Lower lobe of right lung (tissue), 2 donors: ENCODE results near the gene DAB1. TPM values are rescaled to one million over a fixed set of nuclear protein-coding genes. Genes with fewer than 3 reads are reported as not detected.

Experiments
- ATAC-seq, 2 donors: fragments of 200-7000 bp; cut with Tn5 transposase; one replicate each; pipeline ENCODE4 v1.9.1; 2020 to 2022; ENCODE audit warnings: mild to moderate bottlenecking in 2 of 2, moderate library complexity in 2 of 2
- DNase-seq: peaks from one replicate; pipeline ENCODE4 v3.0.0-alpha.2; 2020
- H3K27ac ChIP-seq: fragments of 200-600 bp; one replicate; pipeline ENCODE4 v1.8.0; 2022
- H3K27me3 ChIP-seq: fragments of 200-600 bp; one replicate; pipeline ENCODE4 v1.8.0; 2022; ENCODE audit warnings: low read depth
- H3K36me3 ChIP-seq: fragments of 200-600 bp; one replicate; pipeline ENCODE4 v1.8.0; 2022; ENCODE audit warnings: mild to moderate bottlenecking
- H3K4me1 ChIP-seq: fragments of 200-600 bp; one replicate; pipeline ENCODE4 v1.8.0; 2022
- H3K4me3 ChIP-seq: fragments of 200-600 bp; one replicate; pipeline ENCODE4 v1.8.0; 2022; ENCODE audit warnings: mild to moderate bottlenecking
- H3K9me3 ChIP-seq: fragments of 200-600 bp; one replicate; pipeline ENCODE4 v1.8.0; 2022
- intact Hi-C: fragments of 100-400 bp; cut with DNase I; formaldehyde crosslinking; loops from one replicate; pipeline ENCODE4 v1.11.0; 2022
- total RNA-seq: library from RNA; stranded (reverse); fragmentation: NEBNext Ultra II Directional; extraction: Animal tissue kit (Norgen Biotek cat#: 25700); gene quantifications from one replicate; pipeline ENCODE4 v1.2.1, GENCODE V29; 2021
- TF ChIP-seq, protein P1 (sequence below): fragments of 200-600 bp; IDR thresholded peaks from one replicate; pipeline ENCODE4 v1.8.0; 2022; ENCODE audit warnings: antibody characterized with exemption, mild to moderate bottlenecking
- donor health status: DM: no; HTN: yes; CAD: no; lungs with severe emphysema.

Gene DAB1
- total RNA-seq, 1 donor from 2014 or later = 1.9 TPM

DNA sequence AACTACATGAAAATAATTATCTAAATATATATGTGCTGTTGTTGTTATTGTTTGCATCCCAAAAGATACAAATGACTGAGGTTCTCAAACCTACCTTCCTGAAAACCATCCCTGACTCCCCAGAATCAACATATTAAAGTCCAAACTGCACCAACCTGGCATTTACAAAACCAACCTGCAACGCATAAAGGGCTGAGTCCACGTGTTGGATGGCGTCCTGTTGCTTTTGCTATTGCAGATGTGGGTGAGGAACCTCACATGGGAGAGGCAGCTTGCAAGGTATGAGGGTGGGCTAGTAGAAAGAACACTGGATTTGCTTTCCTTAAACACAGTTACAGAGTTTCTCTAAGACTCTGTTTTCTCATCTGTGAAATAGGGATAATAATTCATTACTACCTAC lies 456.5 kb downstream of the DAB1 start:
- intact Hi-C loops = no loop called here
- Histone ChIP-seq H3K27ac (no peak overlapping the region), H3K36me3 (no peaks in the 10 kb centered on the region), H3K9me3 (no peaks in the 10 kb centered on the region), H3K27me3 (no peaks in the 10 kb centered on the region), H3K4me1 (no peaks in the 10 kb centered on the region), H3K4me3 (no peak overlapping the region)
- TF ChIP-seq, protein P1, sequence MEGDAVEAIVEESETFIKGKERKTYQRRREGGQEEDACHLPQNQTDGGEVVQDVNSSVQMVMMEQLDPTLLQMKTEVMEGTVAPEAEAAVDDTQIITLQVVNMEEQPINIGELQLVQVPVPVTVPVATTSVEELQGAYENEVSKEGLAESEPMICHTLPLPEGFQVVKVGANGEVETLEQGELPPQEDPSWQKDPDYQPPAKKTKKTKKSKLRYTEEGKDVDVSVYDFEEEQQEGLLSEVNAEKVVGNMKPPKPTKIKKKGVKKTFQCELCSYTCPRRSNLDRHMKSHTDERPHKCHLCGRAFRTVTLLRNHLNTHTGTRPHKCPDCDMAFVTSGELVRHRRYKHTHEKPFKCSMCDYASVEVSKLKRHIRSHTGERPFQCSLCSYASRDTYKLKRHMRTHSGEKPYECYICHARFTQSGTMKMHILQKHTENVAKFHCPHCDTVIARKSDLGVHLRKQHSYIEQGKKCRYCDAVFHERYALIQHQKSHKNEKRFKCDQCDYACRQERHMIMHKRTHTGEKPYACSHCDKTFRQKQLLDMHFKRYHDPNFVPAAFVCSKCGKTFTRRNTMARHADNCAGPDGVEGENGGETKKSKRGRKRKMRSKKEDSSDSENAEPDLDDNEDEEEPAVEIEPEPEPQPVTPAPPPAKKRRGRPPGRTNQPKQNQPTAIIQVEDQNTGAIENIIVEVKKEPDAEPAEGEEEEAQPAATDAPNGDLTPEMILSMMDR = no peak
- ATAC-seq (no peak), DNase-seq (no peak)

DNA sequence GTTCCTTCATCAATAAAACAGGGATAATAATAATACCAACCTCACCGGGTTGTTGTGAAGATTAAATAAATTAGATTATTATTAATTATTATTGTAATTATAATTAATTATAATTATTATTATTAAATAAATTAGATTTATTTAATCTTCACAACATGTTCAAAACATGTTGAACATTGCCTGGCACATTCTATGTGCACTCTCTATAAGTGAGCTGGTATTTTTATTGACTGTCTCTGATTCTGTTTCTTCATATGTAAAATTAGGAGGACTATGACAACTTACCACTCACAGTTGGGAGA lies 457.2 kb downstream of the DAB1 start:
- DNase-seq = no peak
- no peak overlapping the region for H3K27ac ChIP-seq
- no peaks in the 10 kb centered on the region for H3K27me3 ChIP-seq
- H3K36me3 ChIP-seq = no peaks in the 10 kb centered on the region
- TF ChIP-seq, protein P1 = no peak
- H3K4me3 ChIP-seq = no peak overlapping the region
- no peaks in the 10 kb centered on the region for H3K9me3 ChIP-seq
- H3K4me1 ChIP-seq = no peaks in the 10 kb centered on the region
- intact Hi-C loops = no loop called here
- no peak for ATAC-seq

- no peaks in the 10 kb centered on the region for H3K27me3 ChIP-seq
- H3K36me3 ChIP-seq = no peaks in the 10 kb centered on the region
- TF ChIP-seq, protein P1 = no peak
- H3K4me1 ChIP-seq = no peaks in the 10 kb centered on the region
- intact Hi-C loops = no loop called here
- ATAC-seq = no peak
- H3K9me3 ChIP-seq = no peaks in the 10 kb centered on the region
- no peak within 1 kb of the TSS for H3K4me3 ChIP-seq
- H3K27ac ChIP-seq = no peak within 1 kb of the TSS
- DNase-seq = no peak
These were observed 457.8 kb downstream of the DAB1 start, which contains the start of gene C8B for GRCh38 chr1:56965916-56966697. TSS of gene C8B (minus strand) at chr1:56966015. CDS start at chr1:56965948, 67 bp downstream.

DNA sequence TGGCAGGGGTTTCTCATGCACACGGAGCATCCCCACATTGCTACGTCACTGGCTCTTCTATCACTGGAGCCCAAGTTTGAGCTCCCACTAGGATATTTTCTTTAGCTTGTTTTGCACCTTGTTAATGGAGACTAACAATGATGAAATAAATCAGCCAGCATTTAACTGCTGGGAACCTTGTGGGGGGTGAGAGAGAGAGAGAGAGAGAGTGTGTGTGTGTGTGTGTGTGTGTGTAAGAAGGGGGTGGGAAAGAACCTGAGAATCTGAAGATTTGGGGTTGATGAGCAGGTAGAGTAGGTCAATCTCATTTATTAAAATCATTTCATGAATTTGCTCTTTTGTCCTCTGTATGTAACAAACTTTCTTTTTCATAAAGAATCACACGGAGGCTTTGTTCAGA lies 458.7 kb downstream of the DAB1 start:
- H3K4me3 ChIP-seq = no peak overlapping the region
- intact Hi-C loops = no loop called here
- ATAC-seq = no peak
- DNase-seq = no peak
- no peaks in the 10 kb centered on the region for H3K27me3 ChIP-seq
- no peak overlapping the region for H3K27ac ChIP-seq
- TF ChIP-seq, protein P1 = no peak
- no peaks in the 10 kb centered on the region for H3K4me1 ChIP-seq
- no peaks in the 10 kb centered on the region for H3K9me3 ChIP-seq
- no peaks in the 10 kb centered on the region for H3K36me3 ChIP-seq

- no peaks in the 10 kb centered on the region for H3K9me3 ChIP-seq
- no peaks in the 10 kb centered on the region for H3K4me1 ChIP-seq
- H3K27me3 ChIP-seq = no peaks in the 10 kb centered on the region
- H3K4me3 ChIP-seq = no peak overlapping the region
- intact Hi-C loops = no loop called here
- TF ChIP-seq, protein P1 = no peak
- H3K36me3 ChIP-seq = no peaks in the 10 kb centered on the region
- no peak for ATAC-seq
- no peak overlapping the region for H3K27ac ChIP-seq
- DNase-seq = no peak
These were observed 459.4 kb downstream of the DAB1 start for GRCh38 chr1:56964349-56965017.
